Right lobe of liver (tissue), 4 donors: Measurements from ENCODE around the gene MCRS1.

Experiments
- POLR2A ChIP-seq: fragments of 450-650 bp; IDR thresholded peaks from one replicate; pipeline ENCODE4 v1.6.1; 2017; ENCODE audit warnings: antibody characterized with exemption, mild to moderate bottlenecking
- TF ChIP-seq, protein P1 (sequence below), 4 donors: fragments of 200-600 bp in 3 of 4; fragments of 450-650 bp in 1 of 4; IDR thresholded peaks; one replicate each; pipeline versions ENCODE4 v1.5.1 to v1.8.0; 2016 to 2022; ENCODE audit warnings: antibody characterized with exemption in 4 of 4, mild to moderate bottlenecking in 2 of 4
- donor health status: DM: no; HTN: no; CAD: no.
- donor health status: DM: no; HTN: no; CAD: no.
- donor health status: DM: no; HTN: yes; CAD: no.

DNA sequence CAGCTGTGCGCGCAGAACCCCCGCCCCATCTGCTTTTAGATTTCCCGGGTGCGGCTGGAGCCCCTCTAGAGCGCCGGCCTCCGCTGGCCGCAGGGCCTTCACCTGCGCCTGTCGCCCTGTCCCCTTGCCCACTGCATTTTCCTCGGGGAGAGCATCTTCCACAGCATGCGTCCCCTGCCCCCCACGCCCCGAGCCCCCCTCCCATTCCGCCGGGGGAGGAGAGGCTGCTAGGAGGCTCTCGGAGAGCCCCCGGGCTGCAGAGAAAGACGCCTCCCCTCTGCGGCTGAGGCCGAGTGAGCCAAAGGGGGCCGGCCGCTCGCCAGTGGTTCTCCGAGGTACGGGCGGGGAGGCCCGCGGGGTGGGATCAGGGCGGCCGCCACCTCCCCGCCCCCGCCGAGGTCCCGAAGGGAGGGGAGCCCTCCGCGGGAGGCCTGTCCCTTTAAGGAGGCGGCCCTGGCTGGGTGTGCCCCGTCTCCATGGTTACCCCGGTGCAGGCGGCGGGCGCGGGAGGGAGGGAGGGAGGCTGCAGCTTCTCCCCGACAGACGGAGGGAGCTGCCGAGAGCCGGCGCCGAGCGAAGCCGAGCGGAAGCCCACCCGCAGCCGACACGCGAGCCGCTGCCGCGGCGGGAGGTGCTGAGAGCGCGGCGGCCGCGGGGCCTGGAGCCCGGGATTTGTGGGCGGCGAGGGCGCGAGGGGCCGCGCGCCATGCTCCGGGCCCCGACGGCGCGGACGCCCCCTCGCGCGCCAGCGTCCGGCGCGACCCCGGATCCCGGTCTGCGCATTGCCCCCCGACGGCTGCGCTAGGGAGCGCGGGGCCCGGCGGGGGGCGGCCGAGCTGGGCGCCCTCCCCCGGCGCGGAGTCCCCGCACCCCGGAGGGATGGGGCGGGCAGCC is 29.2 kb downstream of the MCRS1 start, which contains the start of gene KCNH3:
- TF ChIP-seq, protein P1, sequence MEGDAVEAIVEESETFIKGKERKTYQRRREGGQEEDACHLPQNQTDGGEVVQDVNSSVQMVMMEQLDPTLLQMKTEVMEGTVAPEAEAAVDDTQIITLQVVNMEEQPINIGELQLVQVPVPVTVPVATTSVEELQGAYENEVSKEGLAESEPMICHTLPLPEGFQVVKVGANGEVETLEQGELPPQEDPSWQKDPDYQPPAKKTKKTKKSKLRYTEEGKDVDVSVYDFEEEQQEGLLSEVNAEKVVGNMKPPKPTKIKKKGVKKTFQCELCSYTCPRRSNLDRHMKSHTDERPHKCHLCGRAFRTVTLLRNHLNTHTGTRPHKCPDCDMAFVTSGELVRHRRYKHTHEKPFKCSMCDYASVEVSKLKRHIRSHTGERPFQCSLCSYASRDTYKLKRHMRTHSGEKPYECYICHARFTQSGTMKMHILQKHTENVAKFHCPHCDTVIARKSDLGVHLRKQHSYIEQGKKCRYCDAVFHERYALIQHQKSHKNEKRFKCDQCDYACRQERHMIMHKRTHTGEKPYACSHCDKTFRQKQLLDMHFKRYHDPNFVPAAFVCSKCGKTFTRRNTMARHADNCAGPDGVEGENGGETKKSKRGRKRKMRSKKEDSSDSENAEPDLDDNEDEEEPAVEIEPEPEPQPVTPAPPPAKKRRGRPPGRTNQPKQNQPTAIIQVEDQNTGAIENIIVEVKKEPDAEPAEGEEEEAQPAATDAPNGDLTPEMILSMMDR (IDR thresholded peaks at IDR 0.05): no peak
- TF ChIP-seq POLR2A: no peak
